ENCODE data around the gene CLIC2. TPM values are rescaled to one million over a fixed set of nuclear protein-coding genes. Genes with fewer than 3 reads are reported as not detected.

Gene CLIC2
- polyA plus RNA-seq, 3 donors = 1.3 to 3.4 (median 2.0) TPM

DNA sequence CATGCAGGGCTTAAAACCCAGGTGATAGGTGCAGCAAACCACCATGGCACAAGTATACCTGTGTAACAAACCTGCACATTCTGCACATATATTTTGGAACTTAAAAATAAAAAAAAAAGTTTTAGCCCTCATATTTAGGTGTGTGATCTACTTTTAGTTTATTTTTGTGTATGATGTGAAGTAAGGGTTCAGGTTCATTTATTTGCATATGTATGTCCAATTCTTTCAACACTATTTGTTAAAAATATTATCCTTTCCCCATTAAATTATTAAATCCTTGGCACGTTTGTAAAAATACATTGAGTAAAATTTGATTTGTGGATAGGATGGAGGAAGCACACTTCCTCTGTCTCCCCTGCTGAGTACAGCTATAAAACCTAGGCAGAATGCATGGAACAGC lies 83.0 kb downstream of the CLIC2 start:
- Histone ChIP-seq H3K79me2 (ENCODE audit: insufficient read depth, low read length) (no peaks in the 10 kb centered on the region), H4K20me1 (ENCODE audit: insufficient read depth, low read length) (no peaks in the 10 kb centered on the region), H2AFZ (ENCODE audit: insufficient read depth, low read depth, low read length, poor library complexity, severe bottlenecking) (no peak overlapping the region), H3K9ac (ENCODE audit: insufficient read depth, low read length, poor library complexity, severe bottlenecking) (no peak overlapping the region), H3K27me3 (ENCODE audit: control insufficient read depth in 2 of 2, insufficient read depth in 2 of 2, low read length in 2 of 2) (no peaks in the 10 kb centered on the region), H3K4me2 (replicated peaks; ENCODE audit: extremely low read depth, low read length, poor library complexity, severe bottlenecking) (no peak overlapping the region), H3K9me3 (replicated peaks in 1 of 2; ENCODE audit: control insufficient read depth in 1 of 2, insufficient read depth in 1 of 2, low read length in 2 of 2) (no peaks in the 10 kb centered on the region), H3K27ac (ENCODE audit: low read depth in 1 of 2, low read length in 2 of 2) (no peak overlapping the region), H3K36me3 (replicated peaks in 1 of 2; ENCODE audit: control insufficient read depth in 1 of 2, insufficient read depth in 2 of 2, low read length in 2 of 2) (no peaks in the 10 kb centered on the region), H3K4me1 (ENCODE audit: control insufficient read depth in 1 of 2, insufficient read depth in 2 of 2, low read length in 2 of 2) (no peaks in the 10 kb centered on the region), H3K4me3 (replicated peaks in 1 of 3; ENCODE audit: low read depth in 2 of 3, low read length in 3 of 3) (no peak overlapping the region)
- Mint-ChIP-seq H3K27ac (no peak overlapping the region), H3K9me3 (peaks cover 0 to 1% (median 0%) of the 10 kb centered on the region in 7 donors), H3K36me3 (no peaks in the 10 kb centered on the region), H3K27me3 (ENCODE audit: low read depth in 3 of 3) (no peaks in the 10 kb centered on the region), H3K4me3 (no peak overlapping the region), H3K4me1 (no peaks in the 10 kb centered on the region)
- DNase-seq = no peak
- intact Hi-C loops (cut with micrococcal nuclease) = no loop called here
- no peak for TF ChIP-seq CTCF (IDR thresholded peaks at IDR 0.05)
- no CpG with 5 or more reads among the region's 1 CpG for WGBS (ENCODE audit: insufficient coverage)

GRCh38 chrX:155247497-155247896 lies 86.9 kb downstream of the CLIC2 start:
- DNase-seq = no peak
- H3K4me3 ChIP-seq (replicated peaks in 1 of 3; ENCODE audit: low read depth in 2 of 3, low read length in 3 of 3) = no peak overlapping the region
- H3K79me2 ChIP-seq (ENCODE audit: insufficient read depth, low read length) = no peaks in the 10 kb centered on the region
- 100% methylated on average over 1 of the region's 4 CpGs for whole genome bisulfite sequencing (ENCODE audit: insufficient coverage)
- H3K4me1 Mint-ChIP-seq = peaks cover 13% of the 10 kb centered on the region
- no peaks in the 10 kb centered on the region for H3K9me3 ChIP-seq (replicated peaks in 1 of 2; ENCODE audit: control insufficient read depth in 1 of 2, insufficient read depth in 1 of 2, low read length in 2 of 2)
- H3K36me3 Mint-ChIP-seq = no peaks in the 10 kb centered on the region
- H3K4me2 ChIP-seq (replicated peaks; ENCODE audit: extremely low read depth, low read length, poor library complexity, severe bottlenecking) = no peak overlapping the region
- H2AFZ ChIP-seq (ENCODE audit: insufficient read depth, low read depth, low read length, poor library complexity, severe bottlenecking) = no peak overlapping the region
- no peaks in the 10 kb centered on the region for H3K36me3 ChIP-seq (replicated peaks in 1 of 2; ENCODE audit: control insufficient read depth in 1 of 2, insufficient read depth in 2 of 2, low read length in 2 of 2)
- no peaks in the 10 kb centered on the region for H3K27me3 ChIP-seq (ENCODE audit: control insufficient read depth in 2 of 2, insufficient read depth in 2 of 2, low read length in 2 of 2)
- no peaks in the 10 kb centered on the region for H4K20me1 ChIP-seq (ENCODE audit: insufficient read depth, low read length)
- no peak overlapping the region for H3K27ac Mint-ChIP-seq
- H3K27ac ChIP-seq (ENCODE audit: low read depth in 1 of 2, low read length in 2 of 2) = no peak overlapping the region
- H3K4me3 Mint-ChIP-seq = no peak overlapping the region
- intact Hi-C loops (cut with micrococcal nuclease) = no loop called here
- H3K27me3 Mint-ChIP-seq (ENCODE audit: low read depth in 3 of 3) = no peaks in the 10 kb centered on the region
- no peak overlapping the region for H3K9ac ChIP-seq (ENCODE audit: insufficient read depth, low read length, poor library complexity, severe bottlenecking)
- no peak for TF ChIP-seq CTCF (IDR thresholded peaks at IDR 0.05)
- peaks cover 0 to 2% (median 0%) of the 10 kb centered on the region in 7 donors for H3K9me3 Mint-ChIP-seq
- H3K4me1 ChIP-seq (ENCODE audit: control insufficient read depth in 1 of 2, insufficient read depth in 2 of 2, low read length in 2 of 2) = peaks cover 7 to 12% of the 10 kb centered on the region in 2 donors

Data from CD14-positive monocyte (primary cell).